ENCODE results near the gene PF4V1. TPM values are rescaled to one million over a fixed set of nuclear protein-coding genes. Genes with fewer than 3 reads are reported as not detected.

Gene PF4V1
- polyA plus RNA-seq, 3 donors = 0.99 to 3.3 TPM; not detected in 1

- Histone ChIP-seq H3K9me3 (replicated peaks in 1 of 2; ENCODE audit: control insufficient read depth in 1 of 2, insufficient read depth in 1 of 2, low read length in 2 of 2) (no peaks in the 10 kb centered on the region), H3K9ac (ENCODE audit: insufficient read depth, low read length, poor library complexity, severe bottlenecking) (no peak overlapping the region), H3K27me3 (ENCODE audit: control insufficient read depth in 2 of 2, insufficient read depth in 2 of 2, low read length in 2 of 2) (no peaks in the 10 kb centered on the region), H3K79me2 (ENCODE audit: insufficient read depth, low read length) (no peaks in the 10 kb centered on the region), H2AFZ (ENCODE audit: insufficient read depth, low read depth, low read length, poor library complexity, severe bottlenecking) (no peak overlapping the region), H3K4me3 (replicated peaks in 1 of 3; ENCODE audit: low read depth in 2 of 3, low read length in 3 of 3) (no peak overlapping the region), H3K4me2 (replicated peaks; ENCODE audit: extremely low read depth, low read length, poor library complexity, severe bottlenecking) (no peak overlapping the region), H3K4me1 (ENCODE audit: control insufficient read depth in 1 of 2, insufficient read depth in 2 of 2, low read length in 2 of 2) (peaks cover 7 to 15% of the 10 kb centered on the region in 2 donors), H4K20me1 (ENCODE audit: insufficient read depth, low read length) (no peaks in the 10 kb centered on the region), H3K27ac (ENCODE audit: low read depth in 1 of 2, low read length in 2 of 2) (no peak overlapping the region), H3K36me3 (replicated peaks in 1 of 2; ENCODE audit: control insufficient read depth in 1 of 2, insufficient read depth in 2 of 2, low read length in 2 of 2) (no peaks in the 10 kb centered on the region)
- H3K4me3 Mint-ChIP-seq = no peak overlapping the region
- no peaks in the 10 kb centered on the region for H3K27me3 Mint-ChIP-seq (ENCODE audit: low read depth in 3 of 3)
- no peak for TF ChIP-seq CTCF (IDR thresholded peaks at IDR 0.05)
- peaks cover 25% of the 10 kb centered on the region for H3K4me1 Mint-ChIP-seq
- intact Hi-C loops (cut with micrococcal nuclease) = no loop called here
- peaks cover 0 to 2% of the 10 kb centered on the region in 2 donors for H3K36me3 Mint-ChIP-seq
- DNase-seq = no peak
- H3K27ac Mint-ChIP-seq = peak overlapping the region in 2 of 7 donors; percentile 24 to 61
- peaks cover 0 to 15% (median 4%) of the 10 kb centered on the region in 7 donors for H3K9me3 Mint-ChIP-seq
Measured at GRCh38 chr4:73823760-73824159, 29.3 kb upstream of the PF4V1 start.

GRCh38 chr4:73828956-73829355 lies 24.1 kb upstream of the PF4V1 start:
- H3K79me2 ChIP-seq (ENCODE audit: insufficient read depth, low read length) = no peaks in the 10 kb centered on the region
- TF ChIP-seq CTCF (IDR thresholded peaks at IDR 0.05) = no peak
- no peaks in the 10 kb centered on the region for H4K20me1 ChIP-seq (ENCODE audit: insufficient read depth, low read length)
- no peak overlapping the region for H3K4me3 Mint-ChIP-seq
- no peak overlapping the region for H2AFZ ChIP-seq (ENCODE audit: insufficient read depth, low read depth, low read length, poor library complexity, severe bottlenecking)
- no peaks in the 10 kb centered on the region for H3K27me3 ChIP-seq (ENCODE audit: control insufficient read depth in 2 of 2, insufficient read depth in 2 of 2, low read length in 2 of 2)
- H3K36me3 ChIP-seq (replicated peaks in 1 of 2; ENCODE audit: control insufficient read depth in 1 of 2, insufficient read depth in 2 of 2, low read length in 2 of 2) = no peaks in the 10 kb centered on the region
- H3K9me3 ChIP-seq (replicated peaks in 1 of 2; ENCODE audit: control insufficient read depth in 1 of 2, insufficient read depth in 1 of 2, low read length in 2 of 2) = no peaks in the 10 kb centered on the region
- H3K27ac Mint-ChIP-seq = no peak overlapping the region
- H3K36me3 Mint-ChIP-seq = peaks cover 0 to 2% of the 10 kb centered on the region in 2 donors
- no peak overlapping the region for H3K27ac ChIP-seq (ENCODE audit: low read depth in 1 of 2, low read length in 2 of 2)
- DNase-seq = peak; percentile 40 to 55 (median 50)
- intact Hi-C loops (cut with micrococcal nuclease) = no loop called here
- H3K9ac ChIP-seq (ENCODE audit: insufficient read depth, low read length, poor library complexity, severe bottlenecking) = no peak overlapping the region
- peaks cover 6 to 11% of the 10 kb centered on the region in 2 donors for H3K4me1 ChIP-seq (ENCODE audit: control insufficient read depth in 1 of 2, insufficient read depth in 2 of 2, low read length in 2 of 2)
- no peak overlapping the region for H3K4me3 ChIP-seq (replicated peaks in 1 of 3; ENCODE audit: low read depth in 2 of 3, low read length in 3 of 3)
- peaks cover 0 to 15% (median 4%) of the 10 kb centered on the region in 7 donors for H3K9me3 Mint-ChIP-seq
- 0% methylated on average over 1 of the region's 3 CpGs for WGBS (ENCODE audit: insufficient coverage)
- H3K4me2 ChIP-seq (replicated peaks; ENCODE audit: extremely low read depth, low read length, poor library complexity, severe bottlenecking) = peak overlapping the region; percentile 17
- H3K4me1 Mint-ChIP-seq = peaks cover 12% of the 10 kb centered on the region
- H3K27me3 Mint-ChIP-seq (ENCODE audit: low read depth in 3 of 3) = no peaks in the 10 kb centered on the region
